GM12874 (cell line): Measurements from ENCODE around the gene ALDH1A2.

Source experiments
- TF ChIP-seq, protein P1 (sequence below): IDR thresholded peaks from 2 replicates; pipeline ENCODE4 v1.5.1; 2011; ENCODE audit warnings: low read depth, mild to moderate bottlenecking, control low read depth, low read length, moderate library complexity; ENCODE audit not compliant: insufficient read depth

ALDH1A2 gene

DNA sequence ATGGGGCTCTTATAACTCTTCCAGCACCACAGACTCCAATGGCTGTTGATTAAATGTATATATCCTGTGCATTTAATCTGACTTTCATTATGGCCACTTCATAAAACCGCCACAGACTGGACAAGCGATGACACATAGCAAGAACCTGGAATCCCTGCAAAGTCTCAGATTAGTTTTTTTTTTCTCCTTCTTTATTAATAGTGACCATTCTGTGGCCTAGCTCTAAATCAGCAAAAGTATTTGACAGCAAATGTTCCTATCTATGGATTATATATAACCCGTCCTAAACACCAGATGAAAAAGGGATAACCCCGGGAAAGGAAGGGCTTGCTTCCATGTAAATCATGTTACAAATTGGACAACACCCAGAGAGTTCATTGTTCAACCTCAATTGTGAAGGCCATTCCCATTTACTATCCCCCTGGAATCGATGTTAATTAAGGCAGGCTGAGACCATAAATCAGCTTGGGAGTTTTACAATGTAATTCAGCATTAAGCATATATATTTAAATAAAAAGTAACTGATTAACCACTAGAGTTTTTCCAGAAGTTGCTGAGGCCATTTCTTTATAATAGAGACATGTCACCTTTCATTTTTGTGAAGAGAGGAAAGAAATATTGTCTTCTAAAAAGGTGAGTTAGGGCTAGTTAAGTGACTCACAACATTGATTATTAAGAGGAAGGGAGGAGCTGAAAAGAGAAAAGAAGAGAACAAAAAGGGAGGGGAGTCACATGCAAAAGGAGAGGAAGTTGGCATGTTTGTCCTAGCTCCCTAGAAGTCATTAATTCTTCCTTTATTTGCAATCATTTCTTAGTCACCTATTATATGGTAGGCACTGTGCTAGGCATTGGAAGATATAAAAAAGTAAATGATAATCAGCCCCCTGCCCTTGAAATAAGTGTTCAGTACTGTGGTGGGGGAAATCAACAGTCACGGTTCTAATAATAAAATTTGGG lies 26.2 kb downstream of the ALDH1A2 start:
- TF ChIP-seq, protein P1, sequence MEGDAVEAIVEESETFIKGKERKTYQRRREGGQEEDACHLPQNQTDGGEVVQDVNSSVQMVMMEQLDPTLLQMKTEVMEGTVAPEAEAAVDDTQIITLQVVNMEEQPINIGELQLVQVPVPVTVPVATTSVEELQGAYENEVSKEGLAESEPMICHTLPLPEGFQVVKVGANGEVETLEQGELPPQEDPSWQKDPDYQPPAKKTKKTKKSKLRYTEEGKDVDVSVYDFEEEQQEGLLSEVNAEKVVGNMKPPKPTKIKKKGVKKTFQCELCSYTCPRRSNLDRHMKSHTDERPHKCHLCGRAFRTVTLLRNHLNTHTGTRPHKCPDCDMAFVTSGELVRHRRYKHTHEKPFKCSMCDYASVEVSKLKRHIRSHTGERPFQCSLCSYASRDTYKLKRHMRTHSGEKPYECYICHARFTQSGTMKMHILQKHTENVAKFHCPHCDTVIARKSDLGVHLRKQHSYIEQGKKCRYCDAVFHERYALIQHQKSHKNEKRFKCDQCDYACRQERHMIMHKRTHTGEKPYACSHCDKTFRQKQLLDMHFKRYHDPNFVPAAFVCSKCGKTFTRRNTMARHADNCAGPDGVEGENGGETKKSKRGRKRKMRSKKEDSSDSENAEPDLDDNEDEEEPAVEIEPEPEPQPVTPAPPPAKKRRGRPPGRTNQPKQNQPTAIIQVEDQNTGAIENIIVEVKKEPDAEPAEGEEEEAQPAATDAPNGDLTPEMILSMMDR = no peak

DNA sequence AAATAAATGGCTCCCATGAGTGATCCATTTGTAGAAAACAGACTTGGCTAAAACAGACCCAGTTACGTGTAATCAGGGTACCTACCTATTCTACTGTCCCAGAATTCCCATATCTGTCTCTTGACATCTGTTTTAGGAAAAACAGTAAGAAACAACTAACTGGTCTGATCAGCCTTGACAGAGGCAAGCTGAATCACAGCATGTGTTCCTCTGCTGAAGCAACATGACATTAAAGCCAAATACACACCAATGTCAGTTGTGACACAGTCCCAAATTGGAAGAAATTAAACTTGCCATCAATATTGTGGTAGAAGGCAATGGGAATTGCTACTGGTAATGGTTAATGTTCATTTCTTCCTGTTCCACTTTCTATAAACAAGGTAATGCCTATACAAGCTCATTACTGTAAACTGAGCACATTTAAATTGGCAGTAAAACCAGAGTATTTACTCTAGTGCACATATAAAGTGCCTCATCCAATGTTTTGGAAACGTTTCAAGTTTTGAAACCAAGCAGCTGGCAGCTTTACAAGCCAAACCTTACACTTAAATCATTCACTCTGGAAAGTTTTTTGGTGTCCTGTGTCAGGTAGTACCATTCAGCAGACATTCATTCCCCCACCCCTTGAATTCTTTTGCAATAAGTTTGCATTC lies 27.0 kb downstream of the ALDH1A2 start:
- TF ChIP-seq, protein P1 = no peak

DNA sequence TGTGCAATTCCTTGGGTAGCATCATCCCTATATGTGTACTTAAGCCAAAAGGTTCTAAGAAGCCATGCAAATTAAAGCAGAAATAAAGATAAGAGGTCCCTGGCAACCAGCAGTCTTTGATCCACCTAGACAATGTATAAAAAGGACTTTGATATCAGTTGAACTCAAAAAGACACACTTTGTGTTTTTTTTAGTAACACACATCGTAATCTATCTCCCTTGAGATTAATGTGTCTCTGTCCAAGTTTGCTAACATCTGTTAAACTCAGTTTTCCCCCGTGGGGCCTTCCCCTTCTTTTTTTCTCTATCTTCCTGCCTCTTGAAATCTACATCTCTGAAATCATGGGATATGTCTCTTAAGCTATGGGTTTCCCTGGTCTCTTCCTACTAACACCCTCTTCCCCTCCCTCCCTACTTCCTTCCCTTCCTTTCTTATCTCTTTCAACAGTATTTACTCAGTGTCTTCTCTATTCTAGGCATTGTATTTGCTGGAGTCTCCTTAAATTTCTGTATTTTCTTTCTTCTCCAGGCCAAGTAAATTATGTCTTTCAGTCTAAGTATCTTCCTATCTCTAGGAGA lies 27.7 kb downstream of the ALDH1A2 start:
- TF ChIP-seq, protein P1 = no peak

DNA sequence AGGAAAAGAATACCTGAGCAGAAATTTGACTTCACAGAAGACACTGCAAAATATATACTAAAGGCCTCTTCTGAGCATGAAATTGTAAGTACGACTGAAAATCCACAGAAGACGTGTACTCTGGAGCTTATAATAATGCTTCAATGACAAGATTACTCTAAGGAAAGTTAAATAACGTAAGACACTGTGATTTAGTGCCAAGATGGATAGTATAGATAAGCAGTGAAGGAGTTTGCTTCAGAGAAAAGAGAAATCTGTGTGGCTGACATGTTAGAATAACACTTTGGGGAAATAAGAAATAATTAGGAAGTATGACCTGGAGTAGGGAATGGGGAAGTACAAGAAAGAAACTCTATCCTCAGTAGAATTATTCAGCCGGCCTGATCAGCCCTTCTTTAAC lies 28.9 kb downstream of the ALDH1A2 start:
- TF ChIP-seq, protein P1 = no peak

DNA sequence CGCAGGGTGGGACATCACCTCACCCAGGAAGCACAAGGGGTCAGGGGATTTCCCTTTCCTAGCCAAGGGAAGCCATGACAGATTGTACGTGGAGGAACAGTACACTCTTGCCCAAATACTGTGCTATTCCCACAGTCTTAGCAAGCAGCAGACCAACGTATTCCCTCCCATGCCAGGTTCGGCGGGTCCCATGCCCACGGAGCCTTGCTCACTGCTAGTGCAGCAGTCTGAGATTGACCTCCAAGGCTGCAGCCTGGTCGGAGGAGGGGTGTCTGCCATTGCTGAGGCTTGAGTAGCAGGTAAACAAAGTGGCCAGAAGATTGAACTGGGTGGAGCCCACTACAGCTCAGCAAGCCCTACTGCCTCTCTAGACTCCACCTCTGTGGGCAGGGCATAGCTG lies 39.0 kb downstream of the ALDH1A2 start:
- TF ChIP-seq, protein P1 = no peak

DNA sequence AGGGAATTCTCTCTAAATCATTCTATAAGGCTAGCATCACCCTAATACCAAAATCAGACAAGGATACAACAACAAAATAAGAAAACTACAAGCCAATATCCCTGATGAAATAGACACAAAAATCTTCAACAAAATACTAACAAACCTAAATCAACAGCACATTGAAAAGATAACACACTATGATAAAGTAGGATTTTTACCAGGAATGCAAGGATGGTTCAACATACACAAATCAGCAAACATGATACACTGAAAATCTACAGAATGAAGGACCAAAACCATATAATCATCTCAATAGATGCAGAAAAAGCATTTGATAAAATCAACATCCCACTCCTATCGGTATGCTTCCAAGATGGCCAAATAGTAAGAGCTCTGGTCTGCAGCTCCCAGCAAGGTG lies 39.5 kb downstream of the ALDH1A2 start:
- TF ChIP-seq, protein P1 = no peak
